Stimulated activated CD8-positive, alpha-beta memory T cell treated with anti-CD3 and anti-CD28 coated beads, Interleukin-7, amount 100 ng/mL, for 48 hours (primary cell): ENCODE data around the gene NPHP3.
"Not testable (repeated sequence)": the region's sequence is repeated elsewhere in the genome, so short reads cannot be mapped to it uniquely, and the experiment has no call there.

Experiments used
- DNase-seq, 2 donors: peaks; one replicate each; pipeline ENCODE4 v3.0.0-alpha.2; 2020; ENCODE audit warnings: low read depth in 1 of 2; ENCODE audit errors: extremely low read depth in 1 of 2

NPHP3 gene

GRCh38 chr3:132722165-132723023 is at the start of gene NPHP3:
Gene NPHP3 (minus strand): TSS chr3:132722409. CDS start chr3:132722355, 54 bp downstream.
- DNase-seq = peak; percentile 88 to 95

GRCh38 chr3:132758740-132759139 is 36.5 kb upstream of the NPHP3 start:
- DNase-seq = no peak

- DNase-seq = no peak
These were observed 34.0 kb upstream of the NPHP3 start for GRCh38 chr3:132756108-132756650.

- no peak for DNase-seq
These were observed 31.7 kb upstream of the NPHP3 start for GRCh38 chr3:132753946-132754345.

GRCh38 chr3:132749786-132750185 is 27.6 kb upstream of the NPHP3 start:
- no peak for DNase-seq

GRCh38 chr3:132746720-132747119 is 24.5 kb upstream of the NPHP3 start:
- DNase-seq = not testable (repeated sequence)

GRCh38 chr3:132738314-132738713 is 16.1 kb upstream of the NPHP3 start:
- no peak for DNase-seq

- no peak for DNase-seq
These were observed 13.4 kb upstream of the NPHP3 start for GRCh38 chr3:132735589-132735988.

- no peak for DNase-seq
These were observed 8.8 kb upstream of the NPHP3 start for GRCh38 chr3:132730891-132731580.

- DNase-seq = no peak
These were observed 4.2 kb upstream of the NPHP3 start for GRCh38 chr3:132726341-132726823.

- DNase-seq = no peak
These were observed 1.1 kb upstream of the NPHP3 start for GRCh38 chr3:132723024-132723950.

- DNase-seq = peak in 1 of 2 donors; percentile 10
These were observed 587 bp downstream of the NPHP3 start for GRCh38 chr3:132721479-132722164.

GRCh38 chr3:132720228-132720627 is 2.0 kb downstream of the NPHP3 start:
- no peak for DNase-seq

GRCh38 chr3:132716372-132716771 is 5.8 kb downstream of the NPHP3 start:
- DNase-seq = no peak

- DNase-seq = no peak
These were observed 8.1 kb downstream of the NPHP3 start for GRCh38 chr3:132713977-132714727.

- no peak for DNase-seq
These were observed 11.9 kb downstream of the NPHP3 start for GRCh38 chr3:132710311-132710710.

- DNase-seq = no peak
These were observed 12.4 kb downstream of the NPHP3 start for GRCh38 chr3:132709761-132710160.

- no peak for DNase-seq
These were observed 18.5 kb downstream of the NPHP3 start for GRCh38 chr3:132703733-132704132.

- no peak for DNase-seq
These were observed 26.8 kb downstream of the NPHP3 start for GRCh38 chr3:132695422-132695821.
